Hippocampal formation (tissue), 2 donors: ENCODE results near the gene AMPH.
"Not testable (repeated sequence)": the region's sequence is repeated elsewhere in the genome, so short reads cannot be mapped to it uniquely, and the experiment has no call there.

Source experiments
- DNase-seq, 2 donors: peaks; one replicate each; lab custom pipeline; 2025; lab: John Stamatoyannopoulos, UW

Gene AMPH

DNA sequence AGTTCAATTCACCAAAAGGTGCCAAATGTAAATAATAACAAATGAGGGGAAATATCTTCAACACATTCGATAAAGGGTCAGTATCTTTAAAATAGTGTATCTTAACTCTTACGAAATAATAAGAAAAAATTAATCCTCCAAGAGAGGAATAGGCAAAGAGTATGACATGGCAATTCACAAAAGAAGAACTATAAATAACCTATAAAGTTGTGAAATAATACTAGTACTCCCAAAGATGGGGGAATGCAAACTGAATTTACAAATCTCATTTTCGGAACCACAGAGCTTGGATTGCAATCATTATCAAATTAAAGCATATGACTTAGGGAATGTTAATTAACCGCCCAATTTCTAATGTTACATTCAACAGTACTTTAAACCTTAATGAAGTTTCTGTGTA, 279.6 kb downstream of the AMPH start:
- no peak for DNase-seq

DNA sequence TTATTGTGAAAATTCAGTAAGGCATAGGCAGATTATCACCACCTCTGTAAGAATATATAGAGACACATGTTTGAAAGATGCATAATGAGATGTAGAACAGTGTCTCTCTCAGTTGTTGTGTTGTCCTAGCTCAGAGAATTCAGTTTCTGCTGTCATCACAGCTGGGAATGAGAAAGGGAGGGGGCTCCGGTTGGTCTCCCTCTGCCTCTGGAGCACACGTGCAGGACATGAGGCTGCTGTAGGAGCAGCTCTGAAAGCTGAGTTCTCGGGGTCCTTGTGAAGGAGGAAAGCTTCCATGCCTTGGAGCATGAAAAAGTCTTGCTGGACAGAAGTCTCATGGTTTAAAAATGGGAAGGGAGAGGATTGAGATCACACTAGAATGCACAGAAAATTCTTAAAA, 280.4 kb downstream of the AMPH start:
- not testable (repeated sequence) for DNase-seq

DNA sequence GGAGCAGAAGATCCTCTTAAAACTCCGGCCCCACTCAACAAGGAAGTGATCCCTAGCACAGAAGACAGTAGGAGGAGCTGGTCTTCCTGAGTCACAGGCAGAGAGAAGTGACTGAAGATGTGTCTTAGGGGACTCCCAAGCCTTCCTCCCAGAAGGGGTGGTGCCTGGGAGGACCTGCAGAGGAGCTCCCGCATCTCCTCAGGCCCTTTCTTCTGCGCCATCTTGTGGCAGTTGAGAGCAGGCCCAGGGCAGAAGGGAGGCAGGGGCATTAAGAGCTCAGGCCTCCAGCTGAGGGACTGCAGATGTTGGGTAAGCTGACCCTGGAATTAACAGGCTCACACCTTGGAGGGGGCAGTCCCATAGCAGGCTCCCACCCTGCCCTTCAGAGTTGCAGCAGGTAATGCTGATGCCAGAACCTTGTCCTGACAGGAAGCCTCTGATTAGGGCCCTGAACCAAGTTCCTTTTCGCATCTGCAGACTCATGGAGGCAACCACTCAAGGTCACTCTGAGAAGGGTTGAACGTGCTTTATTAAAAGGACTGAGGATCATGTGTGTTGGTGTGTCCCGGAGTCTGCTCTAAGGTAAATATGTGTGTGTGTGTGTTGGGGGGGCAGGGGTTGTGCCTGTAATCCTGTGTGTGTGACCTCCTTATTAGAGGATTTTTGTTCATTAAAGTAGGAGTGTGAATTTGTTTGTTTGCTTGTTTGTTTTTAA, 281.1 kb downstream of the AMPH start:
- DNase-seq = not testable (repeated sequence)

DNA sequence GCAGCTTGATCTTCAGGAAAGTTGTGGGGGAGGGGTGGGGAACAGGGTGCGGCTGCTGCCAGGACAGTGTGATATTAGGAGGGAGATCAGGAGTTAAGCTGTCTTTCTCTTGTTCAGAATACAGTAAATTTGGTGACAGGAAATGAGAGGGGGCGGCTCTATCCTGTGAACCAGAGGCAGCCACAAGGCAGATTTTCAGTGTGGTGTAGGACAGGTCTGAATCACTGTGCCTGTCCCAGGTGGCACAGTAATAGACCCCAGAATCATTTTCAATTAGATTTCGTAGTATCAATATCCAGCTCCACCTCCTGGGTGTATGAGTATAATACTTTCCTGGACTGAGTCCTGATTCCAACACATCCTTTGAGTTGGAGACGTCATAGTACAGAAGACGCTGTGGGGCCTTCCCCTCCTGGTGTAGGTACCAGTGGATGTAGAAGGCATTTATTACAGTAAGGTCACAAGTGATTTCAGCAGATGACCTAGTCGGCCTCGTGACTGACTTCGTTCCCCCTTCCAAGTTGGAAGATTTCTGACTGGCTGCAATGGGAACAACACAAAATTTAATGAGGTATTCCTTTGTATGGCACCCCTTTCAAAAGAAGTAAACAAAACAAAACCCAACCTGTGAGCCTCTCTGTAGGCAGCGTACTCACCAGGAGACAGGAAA, 281.9 kb downstream of the AMPH start:
- not testable (repeated sequence) for DNase-seq

DNA sequence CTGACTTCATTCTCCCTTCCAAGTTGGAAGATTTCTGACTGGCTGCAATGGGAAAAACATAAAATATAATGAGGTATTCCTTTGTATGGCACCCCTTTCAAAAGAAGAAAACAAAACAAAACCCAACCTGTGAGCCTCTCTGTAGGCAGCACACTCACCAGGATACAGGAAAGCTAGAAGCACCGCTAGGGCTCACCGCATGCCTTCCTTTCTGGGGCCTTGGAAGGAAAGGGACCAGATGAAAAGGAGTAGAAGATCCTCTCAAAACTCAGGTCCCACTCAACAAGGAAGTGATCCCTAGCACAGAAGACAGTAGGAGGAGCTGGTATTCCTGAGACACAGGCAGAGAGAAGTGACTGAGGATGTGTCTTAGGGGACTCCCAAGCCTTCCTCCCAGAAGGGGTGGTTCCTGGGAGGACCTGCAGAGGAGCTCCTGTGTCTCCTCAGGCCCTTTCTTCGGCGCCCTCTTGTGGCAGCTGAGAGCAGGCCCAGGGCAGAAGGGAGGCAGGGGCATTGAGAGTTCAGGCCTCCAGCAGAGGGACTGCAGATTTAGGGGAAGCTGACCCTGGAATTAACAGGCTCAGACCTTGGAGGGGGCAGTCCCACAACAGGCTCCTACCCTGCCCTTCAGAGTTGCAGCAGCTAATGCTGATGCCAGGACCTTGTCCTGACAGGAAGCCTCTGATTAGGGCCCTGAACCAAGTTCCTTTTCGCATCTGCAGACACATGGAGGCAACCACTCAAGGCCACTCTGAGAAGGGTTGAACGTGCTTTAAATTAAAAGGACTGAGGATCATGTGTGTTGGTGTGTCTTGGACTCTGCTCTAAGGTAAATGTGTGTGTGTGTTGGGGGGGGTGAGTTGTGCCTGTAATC, 285.6 kb downstream of the AMPH start:
- not testable (repeated sequence) for DNase-seq

DNA sequence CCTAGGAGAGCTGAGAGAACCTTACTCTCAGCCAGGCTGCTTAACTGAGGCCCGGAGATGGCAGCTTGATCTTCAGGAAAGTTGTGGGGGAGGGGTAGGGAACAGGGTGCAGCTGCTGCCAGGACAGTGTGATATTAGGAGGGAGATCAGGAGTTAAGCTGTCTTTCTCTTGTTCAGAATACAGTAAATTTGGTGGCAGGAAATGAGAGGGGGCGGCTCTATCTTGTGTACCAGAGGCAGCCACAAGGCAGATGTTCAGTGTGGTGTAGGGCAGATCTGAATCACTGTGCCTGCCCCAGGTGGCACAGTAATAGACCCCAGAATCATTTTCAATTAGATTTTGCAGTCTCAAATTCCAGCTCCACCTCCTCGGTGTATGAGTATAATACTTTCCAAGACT, 286.4 kb downstream of the AMPH start:
- not testable (repeated sequence) for DNase-seq

DNA sequence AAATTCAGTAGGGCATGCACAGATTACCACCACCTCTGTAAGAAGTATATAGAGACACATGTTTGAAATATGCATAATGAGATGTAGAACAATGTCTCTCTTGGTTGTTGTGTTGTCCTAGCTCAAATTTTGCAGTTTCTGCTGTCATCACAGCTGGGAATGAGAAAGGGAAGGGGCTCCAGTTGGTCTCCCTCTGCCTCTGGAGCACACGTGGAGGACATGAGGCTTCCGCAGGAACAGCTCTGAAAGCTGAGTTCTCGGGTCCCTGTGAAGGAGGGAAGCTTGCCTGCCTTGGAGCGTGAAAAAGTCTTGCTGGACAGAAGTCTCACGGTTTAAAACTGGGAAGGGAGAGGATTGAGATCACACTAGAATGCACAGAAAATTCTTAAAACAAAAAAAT, 289.0 kb downstream of the AMPH start:
- DNase-seq = not testable (repeated sequence)

DNA sequence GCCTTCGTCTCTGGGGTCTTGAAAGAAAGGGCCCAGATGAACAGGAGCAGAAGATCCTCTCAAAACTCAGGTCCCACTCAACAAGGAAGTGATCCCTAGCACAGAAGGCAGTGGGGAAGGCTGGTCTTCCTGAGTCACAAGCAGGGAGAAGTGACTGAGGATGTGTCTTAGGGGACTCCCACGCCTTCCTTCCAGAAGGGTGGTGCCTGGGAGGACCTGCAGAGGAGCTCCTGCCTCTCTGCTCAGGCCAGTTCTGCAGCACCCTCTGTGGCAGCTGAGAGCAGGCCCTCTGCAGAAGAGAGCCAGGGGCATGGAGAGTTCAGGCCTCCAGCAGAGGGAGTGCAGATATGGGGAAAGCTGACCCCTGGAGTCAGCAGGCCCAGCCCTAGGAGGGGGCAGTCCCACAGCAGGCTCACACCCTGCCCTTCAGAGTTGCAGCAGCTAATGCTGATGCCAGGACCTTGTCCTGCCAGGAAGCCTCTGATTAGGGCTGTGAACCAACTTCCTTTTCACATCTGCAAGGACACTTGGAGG, 289.9 kb downstream of the AMPH start:
- not testable (repeated sequence) for DNase-seq

DNA sequence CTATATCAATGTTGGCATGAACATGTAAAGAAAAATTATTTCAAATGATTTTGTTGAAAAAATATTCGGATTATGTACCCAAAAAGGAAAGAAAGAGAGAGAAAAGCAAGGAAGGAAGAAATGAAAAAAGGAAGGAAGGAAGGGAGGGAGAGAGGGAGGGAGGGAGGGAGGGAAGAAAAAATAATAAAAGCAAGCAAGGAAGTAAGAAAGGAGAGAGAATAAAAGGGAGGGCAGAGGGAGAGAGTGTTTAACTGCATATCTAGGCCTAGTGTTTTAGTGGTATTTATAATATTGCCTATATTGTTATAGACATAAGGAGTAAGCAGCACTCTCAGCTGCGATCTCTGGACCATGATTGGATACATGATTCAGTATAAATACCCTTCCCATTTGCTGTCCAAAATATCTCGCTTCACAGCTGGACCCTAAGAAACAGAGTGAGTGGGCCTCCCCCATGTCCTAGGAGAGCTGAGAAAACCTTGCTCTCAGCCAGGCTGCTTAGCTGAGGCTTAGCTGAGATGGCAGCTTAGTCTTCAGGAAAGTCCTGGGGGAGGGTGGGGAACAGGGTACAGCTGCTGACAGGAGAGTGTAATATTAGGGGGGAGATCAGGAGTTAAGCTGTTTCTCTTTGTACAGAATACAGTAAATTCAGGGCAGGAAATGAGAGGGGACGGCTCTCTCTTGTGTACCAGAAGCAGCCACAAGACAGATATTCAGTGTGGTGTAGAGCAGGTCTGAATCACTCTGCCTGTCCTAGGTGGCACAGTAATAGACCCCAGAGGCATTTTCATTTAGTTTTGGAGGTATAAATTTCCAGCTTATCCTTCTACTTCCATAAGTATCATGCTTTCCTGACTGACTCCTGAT, 291.0 kb downstream of the AMPH start:
- DNase-seq = no peak

DNA sequence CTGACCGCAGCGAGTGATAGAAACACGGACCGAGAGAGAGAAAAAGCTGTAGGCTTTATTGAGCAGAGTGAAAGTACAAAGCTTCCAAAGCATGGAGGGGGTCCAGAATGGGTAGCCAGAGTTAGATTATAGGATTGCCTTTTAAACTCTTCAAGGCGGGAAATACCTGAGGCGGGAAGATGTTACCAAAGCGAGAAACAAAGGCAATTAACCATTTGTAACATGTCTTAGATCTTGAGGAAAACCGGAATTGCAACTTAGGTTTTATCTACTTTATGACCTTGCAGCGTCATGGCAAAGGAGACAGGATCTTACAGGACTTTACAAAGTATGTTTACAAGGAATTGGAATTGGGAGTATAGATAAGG, 295.0 kb downstream of the AMPH start:
- DNase-seq = not testable (repeated sequence)

DNA sequence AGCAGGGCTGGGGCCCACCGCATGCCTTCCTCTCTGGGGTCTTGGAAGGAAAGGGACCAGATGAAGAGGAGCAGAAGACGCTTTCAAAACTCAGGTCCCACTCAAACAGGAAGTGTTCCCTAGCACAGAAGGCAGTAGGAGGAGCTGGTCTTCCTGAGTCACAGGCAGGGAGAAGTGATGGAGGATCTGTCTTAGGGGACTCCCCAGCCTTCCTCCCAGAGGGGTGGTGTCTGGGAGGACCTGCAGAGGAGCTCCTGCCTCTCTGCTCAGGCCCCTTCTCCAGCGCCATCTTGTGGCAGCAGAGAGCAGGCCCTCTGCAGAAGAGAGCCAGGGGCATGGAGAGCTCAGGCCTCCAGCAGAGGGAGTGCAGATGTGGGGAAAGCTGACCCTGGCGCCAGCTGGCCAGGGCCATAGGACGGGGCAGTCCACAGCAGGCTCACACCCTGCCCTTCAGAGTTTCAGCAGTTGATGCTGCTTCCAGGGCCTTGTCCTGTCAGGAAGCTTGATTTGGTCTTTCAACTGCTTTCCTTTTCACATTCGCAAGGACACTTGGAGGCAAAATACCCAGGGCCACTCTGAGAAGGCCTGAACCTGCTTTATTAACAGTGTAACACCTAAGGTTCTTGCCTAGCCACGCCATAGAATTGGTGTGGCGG, 295.6 kb downstream of the AMPH start:
- DNase-seq = peak; percentile 71 to 82

DNA sequence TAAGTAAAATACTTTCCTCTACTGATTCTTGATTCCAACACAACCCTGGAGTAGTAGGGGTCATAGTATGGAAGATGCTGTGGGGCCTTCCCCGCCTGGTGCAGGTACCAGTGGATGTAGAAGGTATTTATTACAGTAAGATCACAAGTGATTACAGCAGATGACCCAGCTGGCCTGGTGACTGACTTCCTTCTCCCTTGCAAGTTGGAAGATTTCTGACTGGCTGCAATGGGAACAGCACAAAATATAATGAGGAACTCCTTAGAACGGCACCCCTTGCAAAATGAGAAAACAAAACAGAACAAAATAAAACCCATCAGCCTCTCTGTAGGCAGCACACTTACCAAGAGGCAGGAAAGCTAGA, 296.1 kb downstream of the AMPH start:
- DNase-seq = no peak

DNA sequence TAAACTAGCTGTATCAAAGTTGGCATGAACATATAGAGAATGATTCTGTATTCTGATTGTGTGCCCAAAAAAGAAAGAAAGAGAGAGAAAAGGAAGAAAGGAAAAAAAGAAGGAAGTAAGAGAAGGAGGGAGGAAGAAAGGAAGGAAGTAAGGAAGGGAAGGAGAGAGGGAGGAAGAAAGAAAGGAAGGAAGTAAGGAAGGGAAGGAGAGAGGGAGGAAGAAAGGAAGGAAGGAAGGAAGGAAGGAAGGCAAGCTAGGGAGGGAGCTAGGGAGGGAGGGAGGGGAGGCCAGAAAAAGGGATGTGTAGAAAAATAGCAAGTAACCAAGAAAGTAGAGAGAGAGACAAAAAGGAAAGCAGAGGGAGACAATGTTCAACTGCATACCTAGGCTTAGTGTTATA, 297.0 kb downstream of the AMPH start:
- DNase-seq = no peak
